HEK293 (cell line): ENCODE results near the gene ALOX12B.

ENCODE experiments used
- AEBP2 ChIP-seq: fragments of 450-650 bp; formaldehyde crosslinking; IDR thresholded peaks from 2 replicates; pipeline ENCODE4 v1.5.1; 2016; ENCODE audit warnings: missing biosample characterization, missing genetic modification characterization, borderline replicate concordance
- BCL11A ChIP-seq: fragments of 450-650 bp; formaldehyde crosslinking; IDR thresholded peaks from 2 replicates; pipeline ENCODE4 v1.5.1; 2016; ENCODE audit warnings: low read depth, missing biosample characterization, missing genetic modification characterization
- HOXD13 ChIP-seq: sonication (generic); formaldehyde crosslinking; IDR thresholded peaks from 2 replicates; pipeline ENCODE4 v1.8.0; 2022; ENCODE audit warnings: missing genetic modification reagents, borderline replicate concordance
- OVOL3 ChIP-seq: fragments of 450-650 bp; formaldehyde crosslinking; IDR thresholded peaks from 2 replicates; pipeline ENCODE4 v1.5.1; 2016; ENCODE audit warnings: missing biosample characterization, missing genetic modification characterization
- PRDM2 ChIP-seq: fragments of 450-650 bp; formaldehyde crosslinking; IDR thresholded peaks from 2 replicates; pipeline ENCODE4 v1.5.1; 2016; ENCODE audit warnings: missing biosample characterization, missing genetic modification characterization, borderline replicate concordance
- SP2 ChIP-seq: fragments of 450-650 bp; formaldehyde crosslinking; IDR thresholded peaks from 2 replicates; pipeline ENCODE4 v1.5.1; 2016; ENCODE audit warnings: missing biosample characterization, missing genetic modification characterization
- ZBTB11 ChIP-seq: fragments of 450-650 bp; formaldehyde crosslinking; conservative IDR thresholded peaks from 2 replicates; pipeline ENCODE4 v1.5.1; 2016; ENCODE audit warnings: low read depth, missing biosample characterization, missing genetic modification characterization
- ZNF121 ChIP-seq: fragments of 450-650 bp; formaldehyde crosslinking; IDR thresholded peaks from 2 replicates; pipeline ENCODE4 v1.5.1; 2016; ENCODE audit warnings: missing biosample characterization, missing genetic modification characterization
- ZNF221 ChIP-seq: fragments of 450-650 bp; formaldehyde crosslinking; IDR thresholded peaks from 2 replicates; pipeline ENCODE4 v1.5.1; 2017; ENCODE audit warnings: missing biosample characterization, missing genetic modification characterization, borderline replicate concordance
- ZNF280C ChIP-seq: fragments of 450-650 bp; formaldehyde crosslinking; IDR thresholded peaks from 2 replicates; pipeline ENCODE4 v1.5.1; 2016; ENCODE audit warnings: missing biosample characterization, missing genetic modification characterization
- ZNF423 ChIP-seq: fragments of 450-650 bp; formaldehyde crosslinking; IDR thresholded peaks from 2 replicates; pipeline ENCODE4 v1.5.1; 2016; ENCODE audit warnings: missing biosample characterization, missing genetic modification characterization
- ZNF473 ChIP-seq: fragments of 450-650 bp; formaldehyde crosslinking; IDR thresholded peaks from 2 replicates; pipeline ENCODE4 v1.5.1; 2017; ENCODE audit warnings: missing biosample characterization, missing genetic modification characterization
- ZNF792 ChIP-seq: fragments of 450-650 bp; formaldehyde crosslinking; IDR thresholded peaks from 2 replicates; pipeline ENCODE4 v1.5.1; 2016; ENCODE audit warnings: missing biosample characterization, missing genetic modification characterization
- TF ChIP-seq, protein P1 (sequence below): fragments of 450-650 bp; formaldehyde crosslinking; IDR thresholded peaks from 2 replicates; pipeline ENCODE4 v1.5.1; 2016; ENCODE audit warnings: missing biosample characterization, missing genetic modification characterization
- TF ChIP-seq, protein P2 (sequence below): fragments of 450-650 bp; formaldehyde crosslinking; IDR thresholded peaks from 2 replicates; pipeline ENCODE4 v1.5.1; 2016; ENCODE audit warnings: missing biosample characterization, missing genetic modification characterization
- TF ChIP-seq, protein P3 (sequence below): fragments of 450-650 bp; formaldehyde crosslinking; IDR thresholded peaks from 2 replicates; pipeline ENCODE4 v1.5.1; 2016; ENCODE audit warnings: missing biosample characterization, missing genetic modification characterization

The ALOX12B gene

DNA sequence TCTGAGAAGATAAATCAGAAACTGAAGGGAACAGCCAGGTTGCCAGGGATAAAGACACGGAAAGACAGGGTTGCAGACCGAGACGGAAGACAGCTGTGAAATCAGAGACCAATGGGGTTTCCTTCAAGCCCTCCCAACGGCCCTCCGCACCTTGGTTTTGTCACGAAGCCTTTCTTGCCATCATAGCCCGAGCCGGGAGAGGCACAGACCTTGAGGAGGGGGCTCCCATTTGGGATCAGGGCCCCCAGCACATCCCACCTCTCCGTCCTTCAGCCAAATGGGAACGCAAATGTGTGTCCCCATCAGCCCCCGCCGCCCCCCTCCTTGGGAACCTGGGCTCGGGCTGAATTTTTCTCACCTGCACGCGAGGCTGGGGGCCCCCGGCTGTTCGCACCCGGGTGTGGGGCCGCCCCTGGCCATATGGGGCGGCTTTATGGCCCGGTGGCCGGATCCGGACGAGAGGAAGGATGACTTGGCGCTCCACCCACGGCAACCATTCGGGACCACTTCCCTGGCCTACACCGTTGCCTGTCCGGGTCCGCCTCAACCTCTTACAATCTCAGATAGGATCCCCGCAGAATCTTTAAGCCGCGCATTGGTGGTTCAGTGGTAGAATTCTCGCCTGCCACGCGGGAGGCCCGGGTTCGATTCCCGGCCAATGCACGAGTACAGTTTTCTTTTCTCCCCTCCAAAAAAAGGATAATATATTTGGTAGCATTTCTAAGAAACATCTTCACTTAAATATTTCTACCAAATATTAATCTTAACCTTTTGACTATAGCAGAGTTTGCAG, 37.8 kb upstream of the ALOX12B start (continued):
- no peak for TF ChIP-seq ZNF121
- TF ChIP-seq, protein P1, sequence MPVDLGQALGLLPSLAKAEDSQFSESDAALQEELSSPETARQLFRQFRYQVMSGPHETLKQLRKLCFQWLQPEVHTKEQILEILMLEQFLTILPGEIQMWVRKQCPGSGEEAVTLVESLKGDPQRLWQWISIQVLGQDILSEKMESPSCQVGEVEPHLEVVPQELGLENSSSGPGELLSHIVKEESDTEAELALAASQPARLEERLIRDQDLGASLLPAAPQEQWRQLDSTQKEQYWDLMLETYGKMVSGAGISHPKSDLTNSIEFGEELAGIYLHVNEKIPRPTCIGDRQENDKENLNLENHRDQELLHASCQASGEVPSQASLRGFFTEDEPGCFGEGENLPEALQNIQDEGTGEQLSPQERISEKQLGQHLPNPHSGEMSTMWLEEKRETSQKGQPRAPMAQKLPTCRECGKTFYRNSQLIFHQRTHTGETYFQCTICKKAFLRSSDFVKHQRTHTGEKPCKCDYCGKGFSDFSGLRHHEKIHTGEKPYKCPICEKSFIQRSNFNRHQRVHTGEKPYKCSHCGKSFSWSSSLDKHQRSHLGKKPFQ (tag by site-specific recombination): no peak; the same call in 1 of the 2 replicates
- no peak for TF ChIP-seq ZNF423
- no peak for TF ChIP-seq HOXD13 (CRISPR knock-in tag)
- TF ChIP-seq ZNF280C (tag by site-specific recombination): no peak
- no peak for TF ChIP-seq ZNF473 (tag by site-specific recombination)
- peak; percentile 84 for TF ChIP-seq ZNF221 (tag by site-specific recombination)
- no peak for TF ChIP-seq SP2 (tag by site-specific recombination)
- no peak for TF ChIP-seq BCL11A (tag by site-specific recombination)
- TF ChIP-seq ZBTB11: peak; percentile 94
- TF ChIP-seq, protein P2, sequence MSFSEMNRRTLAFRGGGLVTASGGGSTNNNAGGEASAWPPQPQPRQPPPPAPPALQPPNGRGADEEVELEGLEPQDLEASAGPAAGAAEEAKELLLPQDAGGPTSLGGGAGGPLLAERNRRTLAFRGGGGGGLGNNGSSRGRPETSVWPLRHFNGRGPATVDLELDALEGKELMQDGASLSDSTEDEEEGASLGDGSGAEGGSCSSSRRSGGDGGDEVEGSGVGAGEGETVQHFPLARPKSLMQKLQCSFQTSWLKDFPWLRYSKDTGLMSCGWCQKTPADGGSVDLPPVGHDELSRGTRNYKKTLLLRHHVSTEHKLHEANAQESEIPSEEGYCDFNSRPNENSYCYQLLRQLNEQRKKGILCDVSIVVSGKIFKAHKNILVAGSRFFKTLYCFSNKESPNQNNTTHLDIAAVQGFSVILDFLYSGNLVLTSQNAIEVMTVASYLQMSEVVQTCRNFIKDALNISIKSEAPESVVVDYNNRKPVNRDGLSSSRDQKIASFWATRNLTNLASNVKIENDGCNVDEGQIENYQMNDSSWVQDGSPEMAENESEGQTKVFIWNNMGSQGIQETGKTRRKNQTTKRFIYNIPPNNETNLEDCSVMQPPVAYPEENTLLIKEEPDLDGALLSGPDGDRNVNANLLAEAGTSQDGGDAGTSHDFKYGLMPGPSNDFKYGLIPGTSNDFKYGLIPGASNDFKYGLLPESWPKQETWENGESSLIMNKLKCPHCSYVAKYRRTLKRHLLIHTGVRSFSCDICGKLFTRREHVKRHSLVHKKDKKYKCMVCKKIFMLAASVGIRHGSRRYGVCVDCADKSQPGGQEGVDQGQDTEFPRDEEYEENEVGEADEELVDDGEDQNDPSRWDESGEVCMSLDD: no peak; the same call in 1 of the 2 replicates
- no peak for TF ChIP-seq AEBP2 (tag by site-specific recombination)
- TF ChIP-seq, protein P3, sequence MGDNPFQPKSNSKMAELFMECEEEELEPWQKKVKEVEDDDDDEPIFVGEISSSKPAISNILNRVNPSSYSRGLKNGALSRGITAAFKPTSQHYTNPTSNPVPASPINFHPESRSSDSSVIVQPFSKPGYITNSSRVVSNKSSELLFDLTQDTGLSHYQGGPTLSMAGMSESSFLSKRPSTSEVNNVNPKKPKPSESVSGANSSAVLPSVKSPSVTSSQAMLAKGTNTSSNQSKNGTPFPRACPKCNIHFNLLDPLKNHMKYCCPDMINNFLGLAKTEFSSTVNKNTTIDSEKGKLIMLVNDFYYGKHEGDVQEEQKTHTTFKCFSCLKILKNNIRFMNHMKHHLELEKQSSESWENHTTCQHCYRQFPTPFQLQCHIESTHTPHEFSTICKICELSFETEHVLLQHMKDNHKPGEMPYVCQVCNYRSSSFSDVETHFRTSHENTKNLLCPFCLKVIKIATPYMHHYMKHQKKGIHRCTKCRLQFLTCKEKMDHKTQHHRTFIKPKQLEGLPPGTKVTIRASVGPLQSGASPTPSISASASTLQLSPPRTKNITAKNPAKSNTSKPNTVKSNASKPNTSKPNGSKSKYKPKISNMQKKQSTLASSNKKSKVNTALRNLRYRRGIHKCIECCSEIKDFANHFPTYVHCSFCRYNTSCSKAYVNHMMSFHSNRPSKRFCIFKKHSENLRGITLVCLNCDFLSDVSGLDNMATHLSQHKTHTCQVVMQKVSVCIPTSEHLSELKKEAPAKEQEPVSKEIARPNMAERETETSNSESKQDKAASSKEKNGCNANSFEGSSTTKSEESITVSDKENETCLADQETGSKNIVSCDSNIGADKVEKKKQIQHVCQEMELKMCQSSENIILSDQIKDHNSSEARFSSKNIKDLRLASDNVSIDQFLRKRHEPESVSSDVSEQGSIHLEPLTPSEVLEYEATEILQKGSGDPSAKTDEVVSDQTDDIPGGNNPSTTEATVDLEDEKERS: 0 out of 2 replicates have a peak, but pooled peaks have one; percentile 19
- TF ChIP-seq ZNF792: no peak
- no peak for TF ChIP-seq PRDM2 (tag by site-specific recombination)
- peak; percentile 59; the same call in 1 of the 2 replicates for TF ChIP-seq OVOL3
